GM19099 (cell line): ENCODE results near the gene NPAS3.

Source experiments
- POLR2A ChIP-seq: IDR thresholded peaks from 3 replicates; pipeline ENCODE4 v1.6.1; 2011; ENCODE audit warnings: low read depth; ENCODE audit not compliant: insufficient read length; ENCODE audit errors: extremely low read depth

The NPAS3 gene

GRCh38 chr14:33781236-33781635, 842.6 kb downstream of the NPAS3 start:
- TF ChIP-seq POLR2A: no peak

GRCh38 chr14:33782923-33783322, 844.2 kb downstream of the NPAS3 start:
- TF ChIP-seq POLR2A: no peak

DNA sequence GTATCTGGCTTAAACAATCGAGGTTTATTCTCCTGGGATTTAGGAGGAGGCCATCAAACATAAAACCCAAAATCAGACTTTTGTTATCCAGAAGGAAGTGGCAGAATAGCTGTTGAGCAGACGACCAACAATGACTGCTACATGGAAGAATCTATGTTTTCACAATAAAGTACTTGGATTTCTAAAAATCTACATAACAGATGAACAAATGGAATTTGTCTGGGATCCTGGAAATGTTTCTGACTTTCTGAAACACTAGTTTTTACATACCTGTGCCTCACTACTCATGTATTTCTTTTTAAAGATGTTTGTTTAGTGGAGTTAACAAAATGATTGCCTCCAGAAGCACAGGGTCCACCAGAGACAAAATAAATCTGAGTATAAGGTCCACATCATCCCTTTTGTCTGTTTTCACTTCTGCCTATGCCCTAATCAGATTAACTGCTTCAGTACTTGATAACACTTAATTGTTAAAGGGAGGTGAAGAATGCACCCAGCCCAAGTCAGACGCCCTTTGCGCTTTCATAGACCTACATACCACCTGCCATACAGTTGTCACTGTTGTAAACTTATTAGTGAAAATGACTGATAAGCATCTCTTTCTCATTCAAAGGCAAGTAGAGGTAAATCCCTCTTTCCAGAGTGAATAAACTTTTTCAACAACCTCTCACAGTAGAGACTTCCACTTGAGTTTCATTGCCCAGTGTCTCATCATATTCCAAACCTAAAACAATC, 847.6 kb downstream of the NPAS3 start:
- TF ChIP-seq POLR2A: no peak

DNA sequence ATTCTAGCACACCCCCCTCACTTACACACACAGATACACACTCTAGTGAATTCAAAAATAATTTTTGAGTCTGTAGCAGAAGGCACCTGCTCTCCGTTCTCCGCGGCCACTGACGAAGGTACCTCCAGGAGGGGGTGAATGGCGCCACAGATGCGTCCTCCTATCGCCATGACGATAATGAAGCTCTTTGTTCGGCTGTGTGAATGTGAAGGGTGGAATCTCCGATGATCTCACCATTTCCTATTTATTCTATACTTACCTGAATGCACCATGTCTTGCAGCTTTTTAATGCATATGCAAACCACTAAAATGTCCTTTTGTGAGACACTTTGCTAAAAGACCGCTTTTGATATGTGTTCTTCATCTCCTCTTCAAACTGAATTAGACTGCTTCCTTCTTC, 849.5 kb downstream of the NPAS3 start:
- no peak for TF ChIP-seq POLR2A

- TF ChIP-seq POLR2A: no peak
Observed at GRCh38 chr14:33790996-33791395, 852.3 kb downstream of the NPAS3 start.

DNA sequence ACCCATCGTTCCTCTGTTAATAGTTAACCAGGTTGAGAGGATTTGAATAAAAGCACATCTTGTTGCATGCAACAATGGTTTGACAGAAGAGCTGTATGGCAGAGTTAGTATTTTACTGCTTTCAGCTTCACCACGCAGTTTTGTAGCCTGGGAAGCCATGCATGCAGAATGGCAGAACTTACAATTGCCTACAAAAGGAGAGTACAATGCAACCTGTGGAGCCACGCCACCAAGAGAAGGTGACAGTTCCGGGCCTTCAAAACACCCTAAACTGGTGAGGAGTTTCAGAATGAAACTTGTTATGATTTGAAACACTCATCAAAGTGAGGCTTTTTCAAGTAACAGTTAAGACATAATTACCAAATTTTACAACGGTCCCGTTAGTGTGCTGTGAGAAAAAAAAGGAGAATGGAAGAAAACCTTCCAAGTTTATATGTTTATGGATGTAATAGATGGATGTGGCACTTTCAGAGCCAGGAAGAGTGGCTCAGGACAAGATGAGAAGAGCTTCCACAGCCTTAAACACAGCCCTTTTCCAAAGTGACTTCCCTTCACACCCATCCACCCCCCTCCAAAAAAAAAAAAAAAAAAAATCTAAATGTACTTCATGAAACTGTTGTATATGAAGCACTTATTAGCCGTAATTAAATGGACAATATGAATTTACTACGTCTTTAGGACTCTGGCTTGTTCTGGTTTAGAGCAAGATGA, 853.5 kb downstream of the NPAS3 start:
- no peak for TF ChIP-seq POLR2A

DNA sequence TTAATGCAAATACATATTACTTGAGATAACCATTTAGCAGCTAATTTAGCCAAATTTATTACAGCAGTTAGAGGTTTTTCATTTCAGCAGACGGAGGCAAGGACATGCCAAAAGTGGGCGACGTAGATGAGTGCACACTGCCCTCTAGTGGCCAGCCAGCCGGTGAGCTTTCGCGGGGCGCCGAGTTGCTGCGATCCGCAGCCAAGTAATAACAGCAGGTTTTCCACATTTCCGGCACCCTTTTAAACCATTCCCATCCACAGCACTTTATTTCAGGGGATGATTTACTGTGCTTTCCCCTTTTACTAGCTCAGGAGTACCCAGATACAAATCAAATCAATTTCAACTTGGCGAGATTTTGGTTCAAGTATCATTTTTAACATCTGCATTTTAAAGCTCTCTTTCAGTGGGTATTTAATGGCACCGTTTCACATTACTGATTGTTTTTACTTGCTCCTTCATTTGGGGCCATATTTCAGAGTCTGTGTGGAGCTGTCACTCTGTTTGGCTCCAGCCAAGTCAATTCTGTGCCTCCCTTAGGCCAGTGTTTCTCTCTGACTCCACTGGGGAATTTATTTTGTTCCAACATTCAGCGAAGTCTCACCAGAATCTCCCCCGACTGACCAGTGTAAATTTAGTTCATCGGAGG, 854.2 kb downstream of the NPAS3 start:
- no peak for TF ChIP-seq POLR2A

DNA sequence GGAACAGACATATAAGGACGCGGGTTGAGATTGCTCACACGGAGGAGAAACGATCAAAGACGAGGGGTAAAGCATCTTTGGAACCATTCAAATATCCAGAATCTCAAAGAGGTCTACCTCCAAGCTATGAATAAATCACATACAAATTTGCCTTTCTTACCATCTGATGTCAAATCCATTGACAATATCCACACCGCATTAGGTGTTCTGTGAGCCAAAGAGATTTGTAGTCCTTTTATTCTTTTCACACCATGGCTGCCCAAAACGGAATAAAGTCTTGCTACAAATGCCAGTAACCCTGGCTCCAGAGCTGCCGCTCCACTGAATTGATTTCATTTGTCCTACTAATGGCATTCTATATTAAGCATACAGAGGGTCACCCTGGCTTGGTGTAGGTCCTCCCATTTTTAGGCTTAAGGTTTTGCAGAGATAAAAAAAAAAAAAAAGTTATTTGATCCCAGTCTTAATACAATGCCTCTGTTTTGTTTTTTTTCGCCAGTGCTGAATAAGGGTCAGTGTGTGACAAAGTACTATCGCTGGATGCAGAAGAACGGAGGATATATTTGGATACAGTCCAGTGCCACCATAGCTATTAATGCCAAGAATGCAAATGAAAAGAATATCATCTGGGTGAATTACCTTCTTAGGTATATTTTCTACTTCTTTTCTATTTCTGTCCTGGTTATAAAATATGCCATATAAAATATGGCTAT, 854.9 kb downstream of the NPAS3 start:
- no peak for TF ChIP-seq POLR2A

- no peak for TF ChIP-seq POLR2A
Observed at GRCh38 chr14:33794791-33795305, 856.2 kb downstream of the NPAS3 start.

DNA sequence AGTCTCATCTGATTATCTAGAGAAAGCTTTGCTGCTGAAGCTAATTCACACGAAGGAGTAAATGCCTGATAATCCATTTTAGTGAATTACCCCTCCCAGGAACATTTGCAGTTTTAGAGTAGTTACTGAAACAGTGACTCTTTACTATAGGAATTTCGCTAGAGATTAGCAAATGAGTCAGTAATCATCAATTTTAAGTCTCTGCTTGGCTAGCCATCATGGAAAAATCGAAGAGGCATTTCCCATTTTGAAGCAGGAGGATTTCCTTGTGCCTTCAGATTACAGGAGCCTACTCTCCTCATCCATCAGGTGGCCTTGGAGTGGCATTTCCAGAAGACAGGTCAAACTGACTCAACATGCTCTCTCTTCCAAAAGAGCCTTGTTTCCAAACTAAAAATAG, 857.7 kb downstream of the NPAS3 start:
- no peak for TF ChIP-seq POLR2A

- no peak for TF ChIP-seq POLR2A
Observed at GRCh38 chr14:33799705-33800570, 861.3 kb downstream of the NPAS3 start.

DNA sequence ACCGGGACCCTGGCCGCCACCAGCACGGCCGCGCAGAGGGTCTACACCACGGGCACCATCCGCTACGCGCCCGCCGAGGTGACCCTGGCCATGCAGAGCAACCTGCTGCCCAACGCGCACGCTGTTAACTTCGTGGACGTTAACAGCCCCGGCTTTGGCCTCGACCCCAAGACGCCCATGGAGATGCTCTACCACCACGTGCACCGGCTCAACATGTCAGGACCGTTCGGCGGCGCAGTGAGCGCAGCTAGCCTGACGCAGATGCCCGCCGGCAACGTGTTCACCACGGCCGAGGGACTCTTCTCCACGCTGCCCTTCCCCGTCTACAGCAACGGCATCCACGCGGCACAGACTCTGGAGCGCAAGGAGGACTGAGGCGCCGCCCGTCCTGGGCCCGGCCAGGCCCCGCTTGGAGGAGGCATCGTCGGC, 862.1 kb downstream of the NPAS3 start:
- no peak for TF ChIP-seq POLR2A

DNA sequence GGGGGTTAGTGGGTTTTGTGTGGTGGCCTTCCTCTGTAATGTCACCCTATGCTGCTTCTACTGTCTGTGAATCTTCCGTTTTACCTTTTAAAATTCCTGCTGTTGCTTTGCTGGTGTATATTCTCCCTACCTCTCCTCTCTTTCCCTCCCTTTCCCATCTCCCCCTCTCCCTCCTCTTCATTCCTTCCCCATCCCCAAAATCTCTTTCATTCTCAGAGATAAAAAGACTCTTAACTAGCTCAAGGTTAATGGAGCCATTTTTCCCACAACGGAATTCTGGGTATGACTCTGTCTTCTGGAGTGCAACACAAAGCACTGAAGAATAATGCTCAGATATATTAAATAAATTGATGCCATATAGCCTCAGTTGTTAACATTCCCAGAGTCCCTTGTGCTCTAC, 864.1 kb downstream of the NPAS3 start:
- TF ChIP-seq POLR2A: no peak

- no peak for TF ChIP-seq POLR2A
Observed at GRCh38 chr14:33805593-33805992, 866.9 kb downstream of the NPAS3 start.
